Activated CD4-positive, alpha-beta T cell treated with anti-CD3 and anti-CD28 coated beads for 36 hours (primary cell): ENCODE results near the gene EFCAB8. TPM values are rescaled to one million over a fixed set of nuclear protein-coding genes. Genes with fewer than 3 reads are reported as not detected.

Experiments
- ATAC-seq: fragments of 200-7000 bp; cut with Tn5 transposase; one replicate; pipeline ENCODE4 v1.10.0; 2021; ENCODE audit warnings: mild to moderate bottlenecking, moderate library complexity
- CTCF ChIA-PET: fragments of 350-600 bp; sonication (Branson Sonifier 250); formaldehyde crosslinking; loops from one replicate; lab custom pipeline; 2021; ENCODE audit warnings: antibody characterized with exemption; lab: Charles Lee
- POLR2A ChIA-PET: fragments of 350-600 bp; sonication (Branson Sonifier 250); formaldehyde crosslinking; loops from one replicate; lab custom pipeline; 2021; ENCODE audit warnings: antibody characterized with exemption, inconsistent platforms; lab: Charles Lee
- DNase-seq: peaks from one replicate; pipeline ENCODE4 v3.0.0-alpha.2; 2020
- H3K27ac Mint-ChIP-seq: one replicate; pipeline ENCODE4 v1.8.0; 2021; ENCODE audit warnings: mixed read lengths
- H3K27me3 Mint-ChIP-seq: one replicate; pipeline ENCODE4 v1.8.0; 2021; ENCODE audit warnings: mixed read lengths
- H3K36me3 Mint-ChIP-seq: one replicate; pipeline ENCODE4 v1.8.0; 2021; ENCODE audit warnings: low read depth, mixed read lengths
- H3K4me1 Mint-ChIP-seq: one replicate; pipeline ENCODE4 v1.8.0; 2021; ENCODE audit warnings: mixed read lengths
- H3K4me3 Mint-ChIP-seq: one replicate; pipeline ENCODE4 v1.8.0; 2021; ENCODE audit warnings: mild to moderate bottlenecking, moderate library complexity, mixed read lengths
- H3K9me3 Mint-ChIP-seq: one replicate; pipeline ENCODE4 v1.8.0; 2021; ENCODE audit warnings: low read depth, mixed read lengths
- intact Hi-C, 2 experiments: fragments of 100-400 bp; cut with DNase I in 1 of 2; cut with micrococcal nuclease in 1 of 2; formaldehyde crosslinking; loops; one replicate each; pipeline versions ENCODE4 v1.14.2 to v1.15.1; 2022 to 2024; cut with DNase I, micrococcal nuclease
- total RNA-seq, 2 experiments: library from RNA; stranded (reverse); gene quantifications; one replicate each; pipeline ENCODE4 v1.2.3, GENCODE V29; 2021

The EFCAB8 gene, protein sequence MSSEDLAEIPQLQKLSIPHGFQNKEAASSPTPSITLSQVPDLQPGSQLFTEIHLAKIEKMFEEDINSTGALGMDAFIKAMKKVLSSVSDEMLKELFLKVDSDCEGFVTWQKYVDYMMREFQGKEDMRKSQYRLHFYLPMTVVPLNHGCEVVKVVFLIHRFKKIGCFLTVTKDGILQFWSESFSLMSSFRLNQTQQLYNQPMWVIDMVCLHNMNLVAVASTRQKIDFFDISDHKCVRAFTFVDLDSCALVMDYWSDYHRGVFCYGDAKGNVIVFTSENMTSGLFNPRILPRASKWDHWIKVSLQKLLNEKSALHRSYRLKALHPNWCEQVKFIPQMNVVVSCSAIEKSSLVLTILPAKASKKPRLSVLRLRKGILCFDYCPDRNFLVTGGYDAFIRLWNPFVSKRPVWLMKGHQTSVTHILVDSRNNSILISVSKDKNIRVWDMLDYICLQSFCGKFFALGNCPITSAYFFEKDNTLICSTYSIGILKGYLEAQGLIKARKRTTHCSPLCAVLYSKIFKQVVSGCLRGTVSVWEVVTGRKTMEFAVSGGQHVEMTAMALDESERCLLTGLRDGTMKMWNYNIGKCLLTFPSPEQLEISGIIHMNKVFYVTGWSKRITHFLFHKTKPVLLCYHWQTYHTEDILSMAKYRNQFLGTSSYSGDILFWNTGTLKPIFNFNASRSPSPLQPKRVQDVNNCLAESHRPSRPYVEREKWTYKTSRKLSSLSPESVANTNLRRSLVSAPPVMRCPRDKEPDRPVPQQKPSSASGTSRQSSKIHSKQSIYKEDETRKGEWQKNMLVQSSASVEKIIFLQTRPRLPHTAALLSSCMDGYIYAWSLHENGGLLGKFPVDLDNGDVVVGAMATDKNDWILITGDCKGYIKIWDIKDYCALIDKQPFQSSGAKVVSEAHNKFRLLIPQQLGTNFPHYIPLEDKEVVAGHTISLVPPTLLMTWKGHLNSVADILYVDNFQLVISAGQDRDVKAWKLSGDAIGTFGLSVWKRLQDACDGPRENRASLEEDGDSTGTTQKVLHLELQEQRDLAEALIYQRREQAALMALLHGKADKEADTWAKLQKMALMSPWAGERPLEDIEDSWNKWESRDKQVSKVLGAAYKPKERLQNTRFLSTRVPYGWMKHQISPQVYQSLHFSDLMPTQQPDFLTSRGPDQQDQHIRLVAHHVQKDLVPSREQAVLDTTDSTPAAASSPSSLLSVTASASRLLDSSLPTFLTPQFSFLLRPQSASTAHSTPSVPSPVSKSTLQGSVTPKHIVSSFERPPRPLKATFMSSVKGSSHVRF
- under 1 TPM; 0.37 to 0.40 TPM for total RNA-seq

DNA sequence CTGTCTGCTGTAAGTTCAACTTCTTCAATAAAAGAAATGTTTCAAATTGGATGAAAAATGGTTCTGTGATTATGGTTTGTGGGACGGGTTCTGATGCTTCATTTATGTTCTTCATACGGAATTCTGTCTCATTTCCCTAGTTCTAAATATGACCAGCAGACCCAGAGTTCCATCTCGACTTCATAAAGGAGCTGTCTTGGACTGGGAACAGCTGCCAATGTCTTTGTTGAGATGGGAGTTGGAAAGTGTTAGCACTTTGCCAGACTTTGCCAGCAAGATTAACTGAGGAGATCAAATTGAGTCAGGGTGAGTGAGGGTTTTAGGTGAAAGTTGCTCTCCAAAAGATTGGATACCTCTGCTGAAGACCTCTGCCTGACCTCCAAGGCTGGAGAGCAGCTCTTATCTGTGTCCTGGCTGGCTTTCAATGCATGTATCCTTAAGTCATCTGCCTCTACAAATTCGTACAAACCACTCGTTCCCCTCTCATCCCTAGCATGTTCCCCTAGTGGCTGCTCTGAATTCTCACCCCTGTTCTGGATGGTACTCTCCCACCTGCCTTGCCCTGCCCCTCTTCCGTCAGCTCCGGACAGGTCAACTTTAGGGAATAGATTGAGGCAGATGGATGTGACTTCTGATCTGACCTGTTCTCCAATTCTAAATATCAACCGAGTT lies at the start of gene EFCAB8:
EFCAB8 (plus strand) TSS at position 223 of the 672 bp plus-strand sequence. CDS start 4,870 bp downstream, outside the sequence.
- peaks cover 20% of the 10 kb centered on the region for H3K4me1 Mint-ChIP-seq
- H3K27ac Mint-ChIP-seq, result peak within 1 kb of the TSS; percentile 63
- H3K27me3 Mint-ChIP-seq, result no peaks in the 10 kb centered on the region
- DNase-seq, result no peak
- H3K9me3 Mint-ChIP-seq, result no peaks in the 10 kb centered on the region
- intact Hi-C loops, result no loop called here
- POLR2A ChIA-PET, result no interaction called here
- ATAC-seq, result no peak
- no peak within 1 kb of the TSS for H3K4me3 Mint-ChIP-seq
- CTCF ChIA-PET, result interaction anchor here (0.7 kb wide), 1 partner anchor 68 kb away, joined by 3 read pairs; no protein-coding TSS in a partner anchor
- peaks cover 16% of the 10 kb centered on the region for H3K36me3 Mint-ChIP-seq

DNA sequence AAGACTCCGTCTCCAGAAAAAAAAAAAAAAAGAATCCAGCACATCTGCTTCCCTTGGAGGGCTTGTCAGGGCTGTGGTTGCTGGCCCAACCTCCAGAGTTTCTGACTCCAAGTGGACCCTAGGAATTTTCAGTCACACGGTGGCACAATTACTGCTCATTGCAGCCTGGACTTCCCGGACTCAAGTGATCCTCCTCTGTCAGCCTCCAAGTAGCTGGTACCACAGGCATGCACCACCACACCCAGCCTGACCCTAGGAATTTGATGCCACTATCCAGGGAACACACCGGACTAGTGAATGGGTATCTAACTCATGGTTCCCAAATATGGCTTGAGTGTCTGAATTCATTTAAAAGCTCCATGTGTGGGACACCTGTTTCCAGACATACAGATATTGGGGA lies 48.8 kb upstream of the EFCAB8 start:
- no peaks in the 10 kb centered on the region for H3K9me3 Mint-ChIP-seq
- intact Hi-C loops, result no loop called here
- no peaks in the 10 kb centered on the region for H3K36me3 Mint-ChIP-seq
- H3K4me3 Mint-ChIP-seq, result no peak overlapping the region
- ATAC-seq, result no peak
- no peaks in the 10 kb centered on the region for H3K27me3 Mint-ChIP-seq
- H3K27ac Mint-ChIP-seq, result no peak overlapping the region
- H3K4me1 Mint-ChIP-seq, result no peaks in the 10 kb centered on the region
- POLR2A ChIA-PET, result no interaction called here
- DNase-seq, result no peak
- CTCF ChIA-PET, result interaction anchor here (0.7 to 3.4 kb wide), 3 partner anchors 12 to 156 kb away, joined by 3 to 12 read pairs (median 3); no protein-coding TSS in a partner anchor

DNA sequence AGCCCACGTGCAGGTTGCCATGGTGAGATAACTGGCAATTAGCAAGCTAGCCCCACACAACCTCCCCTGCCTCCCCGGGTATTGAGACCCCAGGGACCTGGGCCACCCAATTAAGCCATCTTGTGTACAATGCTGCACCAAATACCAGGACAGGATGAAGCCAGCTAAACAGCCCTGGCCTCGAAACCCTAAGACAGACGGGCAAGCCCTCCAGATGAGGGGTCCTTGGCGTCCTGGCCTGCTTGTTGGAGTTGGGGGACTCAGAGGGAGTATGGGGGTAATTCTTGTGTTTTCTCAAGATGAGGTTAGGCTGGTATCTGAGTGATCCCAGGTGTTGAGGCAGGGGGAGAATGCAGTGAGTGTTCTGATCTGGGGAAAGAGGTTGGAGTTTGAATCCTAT lies 47.8 kb upstream of the EFCAB8 start:
- no peak for ATAC-seq
- no peaks in the 10 kb centered on the region for H3K9me3 Mint-ChIP-seq
- H3K27ac Mint-ChIP-seq, result no peak overlapping the region
- H3K4me1 Mint-ChIP-seq, result no peaks in the 10 kb centered on the region
- ChIA-PET POLR2A (no interaction called here), CTCF (interaction anchor here (3.4 kb wide), 1 partner anchor 33 kb away, joined by 12 read pairs; no protein-coding TSS in a partner anchor)
- H3K36me3 Mint-ChIP-seq, result no peaks in the 10 kb centered on the region
- H3K4me3 Mint-ChIP-seq, result no peak overlapping the region
- DNase-seq, result no peak
- no peaks in the 10 kb centered on the region for H3K27me3 Mint-ChIP-seq
- intact Hi-C loops, result no loop called here

DNA sequence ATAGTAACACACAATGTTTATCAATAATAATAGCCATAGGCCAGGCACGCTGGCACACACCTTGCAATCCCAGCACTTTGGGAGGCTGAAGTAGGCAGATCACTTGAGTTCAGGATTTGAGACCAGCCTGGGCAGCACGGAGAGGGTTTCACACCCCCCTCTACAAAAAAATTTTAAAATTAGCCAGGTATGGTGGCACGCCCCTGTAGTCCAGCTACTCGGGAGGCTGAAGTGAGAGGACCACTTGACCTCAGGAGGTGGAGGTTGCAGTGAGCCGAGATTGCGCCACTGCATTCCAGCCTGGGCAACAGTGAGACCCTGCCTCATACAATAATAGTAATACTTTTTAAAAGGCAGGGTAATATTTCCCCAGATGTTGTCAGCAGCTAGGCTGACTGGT lies 46.8 kb upstream of the EFCAB8 start:
- no peak for DNase-seq
- no peaks in the 10 kb centered on the region for H3K4me1 Mint-ChIP-seq
- no peak overlapping the region for H3K4me3 Mint-ChIP-seq
- intact Hi-C loops, result no loop called here
- no peaks in the 10 kb centered on the region for H3K27me3 Mint-ChIP-seq
- no peaks in the 10 kb centered on the region for H3K9me3 Mint-ChIP-seq
- ChIA-PET CTCF (interaction anchor here (0.5 to 3.4 kb wide), 2 partner anchors 34 to 134 kb away, joined by 3 to 12 read pairs; no protein-coding TSS in a partner anchor), POLR2A (no interaction called here)
- no peak overlapping the region for H3K27ac Mint-ChIP-seq
- ATAC-seq, result no peak
- no peaks in the 10 kb centered on the region for H3K36me3 Mint-ChIP-seq

DNA sequence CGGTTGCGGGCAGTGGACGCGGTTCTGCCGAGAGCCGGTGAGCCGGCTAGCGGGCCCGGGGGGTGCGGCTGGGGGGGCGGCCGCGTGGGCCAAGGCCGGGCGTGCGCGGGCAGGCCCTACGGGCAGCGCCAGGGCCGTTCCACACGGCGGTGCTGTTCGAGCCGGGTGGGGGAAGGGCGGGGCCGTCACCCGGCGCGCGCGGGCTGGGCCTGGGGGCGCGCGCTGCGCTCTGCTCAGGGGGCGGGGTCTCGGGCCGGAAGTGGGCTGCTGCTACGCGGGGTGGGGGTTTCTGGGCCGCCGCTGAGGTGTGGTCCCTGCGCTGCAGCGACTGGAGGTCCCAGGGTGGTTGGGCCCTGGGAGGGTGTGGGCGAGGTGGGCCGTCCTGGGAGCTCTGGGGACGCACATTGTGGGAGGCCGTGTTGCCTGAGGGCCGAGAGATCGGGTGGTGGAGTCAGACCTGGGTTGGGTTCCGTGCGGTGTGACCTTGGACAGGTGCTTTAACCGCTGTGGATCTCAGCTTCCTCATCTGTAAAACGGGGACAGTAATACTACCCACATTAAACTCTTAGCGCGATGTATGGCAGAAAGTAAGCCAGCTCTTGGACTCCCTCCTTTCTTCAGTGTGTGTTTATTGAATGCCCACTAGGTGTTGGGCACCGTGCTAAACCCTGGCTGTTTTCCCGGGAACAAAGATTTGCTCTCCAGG lies 38.6 kb upstream of the EFCAB8 start:
- ATAC-seq, result peak; percentile 76
- Mint-ChIP-seq H3K4me3 (peak overlapping the region; percentile 87), H3K27ac (peak overlapping the region; percentile 92), H3K9me3 (no peaks in the 10 kb centered on the region), H3K36me3 (peaks cover 9% of the 10 kb centered on the region), H3K27me3 (no peaks in the 10 kb centered on the region), H3K4me1 (peaks cover 37% of the 10 kb centered on the region)
- ChIA-PET POLR2A (interaction anchor here (0.6 to 1.1 kb wide), 6 partner anchors 10 to 461 kb away, joined by 3 to 4 read pairs (median 3); no protein-coding TSS in a partner anchor), CTCF (interaction anchor here (0.5 to 3.5 kb wide), 9 partner anchors 10 to 370 kb away, joined by 3 to 13 read pairs (median 4); partner anchors contain the start of gene C20orf203)
- intact Hi-C loops, result loop anchor here in 1 of 2 experiments (1.0 to 5.0 kb wide), 9 partner anchors 19 to 912 kb away; partner anchors contain the start of genes ASXL1, COMMD7, DNMT3B and PLAGL2
- peak; percentile 85 for DNase-seq

DNA sequence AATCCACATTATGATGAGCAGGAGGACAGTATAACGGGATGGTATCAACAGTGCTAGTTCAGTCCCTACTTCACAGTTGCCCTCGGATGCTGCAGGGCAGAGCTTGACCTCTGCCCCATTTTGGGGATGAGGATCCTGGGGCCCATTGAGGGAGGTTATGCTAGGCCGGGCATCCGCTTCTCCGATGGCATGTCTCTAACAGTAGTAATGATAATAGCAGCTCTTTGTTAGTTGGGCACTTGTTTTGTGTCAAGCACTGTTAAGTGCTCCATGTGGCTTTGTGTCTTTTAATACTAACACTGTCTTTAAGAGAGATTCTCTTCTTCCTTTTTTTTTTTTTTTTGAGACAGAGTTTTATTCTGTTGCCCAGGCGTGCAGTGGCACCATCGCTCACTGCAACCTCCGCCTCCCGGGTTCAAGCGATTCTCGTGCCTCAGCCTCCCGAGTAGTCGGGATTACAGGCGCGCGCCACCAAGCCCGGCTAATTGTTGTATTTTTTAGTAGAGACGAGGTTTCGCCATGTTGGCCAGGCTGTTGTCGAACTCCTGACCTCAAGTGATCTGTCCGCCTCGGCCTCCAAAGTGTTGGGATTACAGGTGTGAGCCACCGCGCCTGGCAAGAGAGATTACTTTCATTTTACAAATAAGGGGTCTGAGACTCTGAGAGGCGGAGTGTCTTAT lies 37.9 kb upstream of the EFCAB8 start:
- peaks cover 13% of the 10 kb centered on the region for H3K36me3 Mint-ChIP-seq
- intact Hi-C loops, result loop anchor here in 1 of 2 experiments (1.0 to 2.0 kb wide), 5 partner anchors 18 to 284 kb away; partner anchors contain the start of genes COMMD7 and DNMT3B
- ChIA-PET CTCF (interaction anchor here (0.5 to 3.5 kb wide), 9 partner anchors 10 to 371 kb away, joined by 3 to 13 read pairs (median 4); no protein-coding TSS in a partner anchor), POLR2A (interaction anchor here (0.6 to 1.1 kb wide), 6 partner anchors 9 to 85 kb away, joined by 3 read pairs; no protein-coding TSS in a partner anchor)
- no peaks in the 10 kb centered on the region for H3K9me3 Mint-ChIP-seq
- DNase-seq (peak; percentile 23), ATAC-seq (no peak)
- no peaks in the 10 kb centered on the region for H3K27me3 Mint-ChIP-seq
- peak overlapping the region; percentile 87 for H3K4me3 Mint-ChIP-seq
- H3K27ac Mint-ChIP-seq, result peak overlapping the region; percentile 92
- H3K4me1 Mint-ChIP-seq, result peaks cover 40% of the 10 kb centered on the region

DNA sequence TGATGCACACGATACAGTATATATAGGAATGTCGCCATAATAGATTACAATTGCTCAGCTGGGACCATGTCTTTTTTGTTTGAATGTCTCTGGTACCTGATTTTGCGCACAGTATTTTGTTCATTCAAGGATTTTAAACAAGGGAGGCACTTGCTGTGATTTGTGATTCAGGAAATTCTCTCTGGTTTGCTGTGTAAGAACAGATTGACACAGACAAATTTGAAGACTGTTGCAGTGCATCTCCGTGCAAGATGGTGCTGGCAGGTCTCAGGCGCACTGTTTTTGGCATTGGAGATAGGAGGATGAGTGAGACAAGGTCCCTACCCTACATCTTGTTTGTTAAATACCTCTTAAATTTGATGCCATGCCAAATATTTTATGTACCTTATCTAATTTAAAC lies 36.5 kb upstream of the EFCAB8 start:
- Mint-ChIP-seq H3K27ac (peak overlapping the region; percentile 67), H3K27me3 (no peaks in the 10 kb centered on the region)
- POLR2A ChIA-PET, result no interaction called here

DNA sequence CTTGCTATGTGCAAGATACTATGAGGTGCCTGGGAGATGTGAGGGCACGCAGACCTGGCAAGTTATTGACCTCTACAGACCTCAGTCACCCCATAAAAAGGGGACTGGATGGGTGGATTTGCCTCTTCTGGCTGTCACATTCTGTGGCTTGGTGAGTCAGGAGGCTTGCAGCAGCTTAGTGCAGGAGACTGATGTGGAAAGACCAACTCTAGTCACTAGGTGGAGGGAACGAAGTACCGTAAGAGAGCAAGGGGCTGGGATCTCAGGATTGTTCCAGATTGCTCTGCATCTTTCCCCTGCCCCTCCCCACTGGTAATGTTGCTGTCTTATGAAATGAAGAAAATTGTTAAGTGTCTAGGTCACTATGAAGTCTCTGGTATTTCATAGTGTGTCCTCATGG lies 35.6 kb upstream of the EFCAB8 start:
- Mint-ChIP-seq H3K27ac (peak overlapping the region; percentile 67), H3K27me3 (no peaks in the 10 kb centered on the region), H3K4me1 (peaks cover 49% of the 10 kb centered on the region), H3K4me3 (peak overlapping the region; percentile 15), H3K9me3 (no peaks in the 10 kb centered on the region), H3K36me3 (peaks cover 20% of the 10 kb centered on the region)
- intact Hi-C loops, result no loop called here
- DNase-seq (peak; percentile 59), ATAC-seq (peak; percentile 28)
- ChIA-PET CTCF (interaction anchor here (0.7 to 1.8 kb wide), 4 partner anchors 33 to 768 kb away, joined by 3 to 7 read pairs (median 3); no protein-coding TSS in a partner anchor), POLR2A (interaction anchor here (0.6 kb wide), 1 partner anchor 18 kb away, joined by 3 read pairs; no protein-coding TSS in a partner anchor)

More for the DNA sequence above, 36.5 kb upstream of the EFCAB8 start:
- Mint-ChIP-seq H3K36me3 (peaks cover 17% of the 10 kb centered on the region), H3K4me1 (peaks cover 44% of the 10 kb centered on the region), H3K9me3 (no peaks in the 10 kb centered on the region), H3K4me3 (peak overlapping the region; percentile 87)
- ATAC-seq (no peak), DNase-seq (no peak)
- intact Hi-C loops, result no loop called here
- CTCF ChIA-PET, result interaction anchor here (0.6 to 1.8 kb wide), 4 partner anchors 8 to 181 kb away, joined by 3 to 7 read pairs (median 4); no protein-coding TSS in a partner anchor
